HUES48 (cell line): ENCODE measurements around the gene NOC4L.

Experiments used
- H3K27ac ChIP-seq: one replicate; pipeline ENCODE4 v1.7.0; 2013; ENCODE audit warnings: low read depth, low read length, inconsistent platforms
- H3K27me3 ChIP-seq: 2 replicates; pipeline ENCODE4 v1.6.1; 2013; ENCODE audit warnings: mild to moderate bottlenecking, low read length; ENCODE audit not compliant: control insufficient read depth, insufficient read depth
- H3K36me3 ChIP-seq: 2 replicates; pipeline ENCODE4 v1.6.1; 2013; ENCODE audit warnings: low read length; ENCODE audit not compliant: control insufficient read depth, insufficient read depth
- H3K4me1 ChIP-seq: 2 replicates; pipeline ENCODE4 v1.6.1; 2013; ENCODE audit warnings: mild to moderate bottlenecking, low read length; ENCODE audit not compliant: control insufficient read depth, insufficient read depth
- H3K4me3 ChIP-seq: 2 replicates; pipeline ENCODE4 v1.5.1; 2013; ENCODE audit warnings: mild to moderate bottlenecking, low read depth, low read length
- H3K9ac ChIP-seq: 2 replicates; pipeline ENCODE4 v1.6.1; 2013; ENCODE audit warnings: mild to moderate bottlenecking, low read depth, low read length, moderate library complexity
- H3K9me3 ChIP-seq: 2 replicates; pipeline ENCODE4 v1.6.1; 2013; ENCODE audit warnings: low read length; ENCODE audit not compliant: control insufficient read depth, insufficient read depth

Gene NOC4L

DNA sequence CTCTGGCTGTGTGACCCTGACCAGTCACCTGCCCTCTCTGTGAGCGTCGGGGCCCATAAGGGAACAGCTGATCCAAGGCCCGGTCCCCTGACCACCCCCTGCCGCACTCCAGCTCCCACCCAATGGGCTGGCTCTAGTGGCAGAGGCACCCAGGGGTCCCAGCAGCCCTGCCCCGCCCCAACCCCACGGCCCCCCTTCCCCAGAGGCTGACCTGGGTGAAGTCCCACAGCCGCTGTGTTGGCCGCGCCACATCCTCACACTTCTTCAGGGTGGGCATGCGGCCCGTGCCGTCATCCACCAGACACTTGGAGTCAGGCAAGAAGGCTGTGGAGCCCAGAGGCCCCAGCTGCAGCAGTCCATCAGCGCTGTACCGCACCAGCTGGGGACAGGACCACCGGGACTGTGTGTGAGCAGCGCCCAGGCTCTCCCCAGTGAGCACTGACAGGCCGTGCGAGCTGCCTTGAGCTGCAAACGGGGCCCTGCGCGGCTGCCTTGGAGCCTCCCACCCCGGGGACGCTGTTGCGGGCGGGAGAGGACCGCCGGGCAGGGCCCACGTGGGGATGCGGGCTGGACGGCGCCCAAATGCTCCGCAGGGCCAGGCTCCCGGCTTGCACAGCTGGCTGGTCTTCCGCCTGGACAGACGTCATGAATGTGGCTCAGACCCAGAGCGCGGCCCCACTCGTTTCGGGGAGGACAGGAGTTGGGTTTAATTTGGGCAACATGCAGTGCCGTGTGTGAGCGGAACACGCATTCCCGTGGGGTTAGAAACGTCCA lies 53.5 kb downstream of the NOC4L start:
- H3K27me3 ChIP-seq = peaks cover 10% of the 10 kb centered on the region
- H3K9ac ChIP-seq = no peak overlapping the region
- H3K36me3 ChIP-seq = no peaks in the 10 kb centered on the region
- H3K27ac ChIP-seq = no peak overlapping the region
- H3K4me1 ChIP-seq = no peaks in the 10 kb centered on the region
- no peak overlapping the region for H3K4me3 ChIP-seq
- peaks cover 9% of the 10 kb centered on the region for H3K9me3 ChIP-seq

DNA sequence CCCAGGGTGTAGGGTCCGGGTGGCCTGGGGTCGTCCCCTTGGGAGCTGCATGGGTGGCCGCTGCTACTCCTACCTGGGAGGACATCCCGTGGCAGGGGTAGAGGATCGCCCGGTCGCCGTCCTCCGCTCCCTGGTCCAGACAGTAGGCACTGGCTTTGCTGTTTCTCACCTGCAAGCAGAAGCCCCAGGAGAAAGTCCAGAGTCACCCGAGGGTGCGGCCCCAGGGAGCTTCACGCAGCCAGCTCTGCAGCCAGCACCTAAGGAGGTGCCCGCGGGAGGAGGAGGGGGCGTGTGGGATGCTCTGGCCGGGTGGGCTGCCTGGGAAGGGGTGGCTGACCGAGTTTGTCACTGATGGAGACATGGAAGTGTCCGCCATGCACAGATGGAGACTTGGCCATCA lies 54.8 kb downstream of the NOC4L start:
- Histone ChIP-seq H3K27ac (no peak overlapping the region), H3K9ac (no peak overlapping the region)

DNA sequence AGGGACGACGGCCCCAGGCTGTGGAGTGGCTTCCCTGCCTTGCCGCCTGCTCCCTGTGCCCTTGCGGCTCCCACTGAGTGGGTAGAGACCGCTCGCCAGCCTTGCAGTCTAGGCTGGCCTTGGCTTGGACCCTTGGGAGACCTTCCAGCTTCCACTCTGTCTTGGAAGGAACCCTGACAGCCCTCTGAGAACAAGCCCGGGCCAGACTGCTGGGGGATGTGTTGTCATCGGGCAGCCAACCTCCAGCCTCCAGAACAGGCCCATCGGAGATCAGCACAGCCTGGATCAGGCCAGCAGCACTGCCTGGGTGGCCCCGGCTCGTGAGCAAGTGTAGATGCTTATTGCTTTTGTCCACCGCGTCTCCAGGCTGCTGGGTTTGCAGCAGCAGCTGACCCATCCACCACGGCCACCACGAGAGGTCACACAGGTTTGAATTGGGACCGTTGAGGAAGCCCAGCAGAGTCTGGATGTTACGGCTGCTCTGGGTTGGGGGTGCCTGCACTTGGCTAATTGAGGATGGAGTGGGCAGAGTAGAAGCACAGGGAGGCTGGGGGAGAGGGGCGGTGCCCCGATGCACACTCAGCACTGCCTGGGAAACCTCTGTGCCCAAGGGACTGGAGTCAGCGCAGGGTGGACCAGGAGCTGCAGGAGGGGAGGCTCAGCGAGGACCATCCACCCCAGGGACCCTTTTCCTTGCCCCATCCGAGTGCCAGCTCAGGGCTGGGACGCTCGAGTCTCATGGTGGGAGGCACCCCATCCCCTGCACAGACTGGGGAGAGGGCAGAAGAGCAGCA lies 55.5 kb downstream of the NOC4L start:
- Histone ChIP-seq H3K27ac (no peak overlapping the region), H3K4me1 (no peaks in the 10 kb centered on the region), H3K36me3 (no peaks in the 10 kb centered on the region), H3K4me3 (no peak overlapping the region), H3K27me3 (no peaks in the 10 kb centered on the region; the same call in 1 of the 2 replicates), H3K9ac (no peak overlapping the region), H3K9me3 (no peaks in the 10 kb centered on the region)

More for the DNA sequence above, 54.8 kb downstream of the NOC4L start:
- Histone ChIP-seq H3K4me3 (no peak overlapping the region), H3K27me3 (no peaks in the 10 kb centered on the region; the same call in 1 of the 2 replicates), H3K9me3 (0 out of 2 replicates have a peak, but pooled peaks cover under 1% of the 10 kb centered on the region), H3K4me1 (no peaks in the 10 kb centered on the region), H3K36me3 (no peaks in the 10 kb centered on the region)

DNA sequence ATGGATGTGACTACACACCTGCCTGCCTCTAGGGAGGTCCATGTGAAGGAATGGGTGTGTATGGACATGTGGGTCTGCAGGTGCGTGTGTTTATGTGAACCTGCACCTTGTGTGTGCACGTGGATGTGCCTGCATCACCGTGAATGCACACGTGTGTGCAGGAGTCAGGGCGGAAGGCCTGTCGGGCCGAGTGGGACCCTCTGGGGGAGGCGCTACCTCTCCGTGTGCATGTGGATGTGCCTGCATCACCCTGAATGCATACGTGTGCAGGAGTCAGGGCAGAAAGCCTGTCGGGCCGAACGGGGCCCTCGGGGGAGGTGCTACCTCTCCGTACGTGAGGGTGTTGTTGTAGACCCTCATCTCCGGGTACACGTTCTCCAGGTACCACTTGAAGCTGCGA lies 56.5 kb downstream of the NOC4L start:
- no peak overlapping the region for H3K27ac ChIP-seq
- H3K4me3 ChIP-seq = no peak overlapping the region
- H3K4me1 ChIP-seq = no peaks in the 10 kb centered on the region
- H3K9ac ChIP-seq = no peak overlapping the region
- no peaks in the 10 kb centered on the region for H3K36me3 ChIP-seq
- H3K27me3 ChIP-seq = peaks cover 7% of the 10 kb centered on the region; the same call in 1 of the 2 replicates
- H3K9me3 ChIP-seq = no peaks in the 10 kb centered on the region

DNA sequence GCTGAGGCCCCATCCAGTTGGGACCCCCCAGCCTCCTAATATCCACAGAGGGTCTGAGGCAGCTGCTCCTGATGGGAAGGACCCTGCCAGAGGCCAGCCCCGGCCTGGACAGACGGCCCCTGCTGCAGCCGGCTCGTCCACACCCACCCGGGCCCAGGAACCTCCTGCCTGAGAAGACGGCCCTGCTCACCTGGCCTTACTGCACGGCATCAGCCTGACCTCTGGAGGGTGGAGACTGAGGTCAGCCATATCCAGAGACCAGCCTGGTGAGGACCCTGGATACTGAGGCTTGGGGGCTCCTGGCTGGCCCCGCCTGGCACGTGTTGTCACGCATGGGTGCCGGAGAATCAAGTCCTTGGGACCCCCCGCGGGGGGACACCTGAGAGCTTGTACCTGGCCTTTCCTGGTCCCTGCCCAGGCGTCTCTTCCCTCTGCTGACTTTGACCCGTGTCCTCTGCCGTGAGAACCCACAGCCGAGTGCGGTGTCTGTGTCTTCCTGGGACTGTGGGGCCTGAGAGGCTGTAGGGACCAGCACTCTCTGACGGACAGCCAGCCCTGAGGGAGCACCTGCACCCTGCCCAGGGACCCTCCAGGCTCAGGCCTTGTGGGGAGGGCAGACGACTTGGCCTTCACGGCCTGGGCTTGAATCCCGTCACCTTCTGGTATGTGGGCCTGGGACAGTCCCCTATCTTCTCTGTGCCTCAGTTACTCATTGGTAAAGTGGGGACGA lies 57.3 kb downstream of the NOC4L start:
- Histone ChIP-seq H3K36me3 (no peaks in the 10 kb centered on the region), H3K27ac (no peak overlapping the region), H3K4me1 (no peaks in the 10 kb centered on the region), H3K9ac (no peak overlapping the region), H3K4me3 (no peak overlapping the region), H3K9me3 (no peaks in the 10 kb centered on the region), H3K27me3 (peaks cover 10% of the 10 kb centered on the region; the same call in 1 of the 2 replicates)
